T-cell (primary cell): ENCODE results near the gene EMP3. TPM values are rescaled to one million over a fixed set of nuclear protein-coding genes. Genes with fewer than 3 reads are reported as not detected.

ENCODE experiments used
- ATAC-seq, 4 experiments: fragments of 200-7000 bp in 3 of 4; fragments of 150-1000 bp in 1 of 4; cut with Tn5 transposase; replicated peaks in 1 of 4; 1 replicate in 3 of 4; 2 replicates in 1 of 4; pipeline ENCODE4 v1.10.0; 2021; ENCODE audit warnings: moderate library complexity in 3 of 4, mild to moderate bottlenecking in 2 of 4, moderate number of reproducible peaks in 1 of 4
- CTCF ChIA-PET, 2 donors: fragments of 300-600 bp; sonication (Branson Sonifier 250); formaldehyde crosslinking; loops; one replicate each; lab custom pipeline; 2022; ENCODE audit warnings: antibody characterized with exemption in 2 of 2; lab: Charles Lee
- POLR2A ChIA-PET, 2 donors: fragments of 300-600 bp; sonication (Branson Sonifier 250); formaldehyde crosslinking; loops; one replicate each; lab custom pipeline; 2022; ENCODE audit warnings: antibody characterized with exemption in 2 of 2; lab: Charles Lee
- DNase-seq, 35 experiments: peaks; one replicate each; pipeline versions ENCODE4 v3.0.0 to v3.0.0-alpha.2; 2013 to 2023
- H3K27ac ChIP-seq: one replicate; pipeline ENCODE4 v1.5.1; 2013; ENCODE audit warnings: low read length
- H3K27me3 ChIP-seq, 2 experiments: replicated peaks in 1 of 2; 1 replicate in 1 of 2; 2 replicates in 1 of 2; pipeline versions ENCODE4 v1.6.1 to v1.7.0; 2013; ENCODE audit warnings: low read length in 1 of 2, mixed read lengths in 1 of 2; ENCODE audit not compliant: control insufficient read depth in 2 of 2, insufficient read depth in 2 of 2; ENCODE audit errors: extremely low read depth in 1 of 2
- H3K36me3 ChIP-seq, 2 donors: 1 replicate in 1 of 2; 2 replicates in 1 of 2; pipeline versions ENCODE4 v1.6.1 to v1.7.0; 2013; ENCODE audit warnings: low read length in 1 of 2; ENCODE audit not compliant: control insufficient read depth in 2 of 2, insufficient read depth in 1 of 2; ENCODE audit errors: extremely low read depth in 1 of 2
- H3K4me1 ChIP-seq, 2 experiments: 1 replicate in 1 of 2; 2 replicates in 1 of 2; pipeline versions ENCODE4 v1.6.1 to v1.7.0; 2013; ENCODE audit warnings: low read length in 2 of 2, mixed read lengths in 1 of 2; ENCODE audit not compliant: insufficient read depth in 2 of 2, control insufficient read depth in 1 of 2; ENCODE audit errors: extremely low read depth in 1 of 2
- H3K4me3 ChIP-seq, 2 donors: 1 replicate in 1 of 2; 2 replicates in 1 of 2; pipeline versions ENCODE4 v1.5.1 to v1.7.0; 2013; ENCODE audit warnings: mild to moderate bottlenecking in 2 of 2, low read length in 1 of 2, moderate library complexity in 1 of 2; ENCODE audit not compliant: control insufficient read depth in 1 of 2; ENCODE audit errors: extremely low read depth in 1 of 2
- H3K9me3 ChIP-seq: 2 replicates; pipeline ENCODE4 v1.7.0; 2013
- H3K27ac Mint-ChIP-seq, 2 donors: one replicate each; pipeline ENCODE4 v1.8.0; 2020 to 2021; ENCODE audit warnings: mild to moderate bottlenecking in 2 of 2, mixed read lengths in 2 of 2
- H3K27me3 Mint-ChIP-seq, 2 donors: one replicate each; pipeline ENCODE4 v1.8.0; 2021 to 2022; ENCODE audit warnings: mixed read lengths in 2 of 2
- H3K36me3 Mint-ChIP-seq: one replicate; pipeline ENCODE4 v1.8.0; 2021; ENCODE audit warnings: mixed read lengths
- H3K4me1 Mint-ChIP-seq, 3 donors: one replicate each; pipeline ENCODE4 v1.8.0; 2020 to 2022; ENCODE audit warnings: mixed read lengths in 3 of 3, mild to moderate bottlenecking in 1 of 3
- H3K4me3 Mint-ChIP-seq, 3 donors: one replicate each; pipeline ENCODE4 v1.8.0; 2020 to 2022; ENCODE audit warnings: mild to moderate bottlenecking in 3 of 3, mixed read lengths in 3 of 3, moderate library complexity in 3 of 3
- H3K9me3 Mint-ChIP-seq, 3 donors: one replicate each; pipeline ENCODE4 v1.8.0; 2020 to 2022; ENCODE audit warnings: mixed read lengths in 3 of 3
- WGBS: methylation state at CpG from one replicate; pipeline ENCODE4 v1.1.5; 2013; ENCODE audit warnings: missing lambda C conversion rate; ENCODE audit not compliant: insufficient coverage; 5-methylcytosine and 5-hydroxymethylcytosine counted together
- total RNA-seq, 35 experiments: library from RNA in 6 of 35; stranded (reverse) in 6 of 35; fragments of 120-200 nt in 1 of 35; gene quantifications; one replicate each; pipeline versions ENCODE4 v1.2.1 to v1.2.4 and lab custom pipeline; 2013 to 2026

The EMP3 gene
- total RNA-seq, 5 donors from 2014 or later (not counting 1 experiment from before 2014, with no cell fraction given), result 180 to 373 (median 361) TPM

DNA sequence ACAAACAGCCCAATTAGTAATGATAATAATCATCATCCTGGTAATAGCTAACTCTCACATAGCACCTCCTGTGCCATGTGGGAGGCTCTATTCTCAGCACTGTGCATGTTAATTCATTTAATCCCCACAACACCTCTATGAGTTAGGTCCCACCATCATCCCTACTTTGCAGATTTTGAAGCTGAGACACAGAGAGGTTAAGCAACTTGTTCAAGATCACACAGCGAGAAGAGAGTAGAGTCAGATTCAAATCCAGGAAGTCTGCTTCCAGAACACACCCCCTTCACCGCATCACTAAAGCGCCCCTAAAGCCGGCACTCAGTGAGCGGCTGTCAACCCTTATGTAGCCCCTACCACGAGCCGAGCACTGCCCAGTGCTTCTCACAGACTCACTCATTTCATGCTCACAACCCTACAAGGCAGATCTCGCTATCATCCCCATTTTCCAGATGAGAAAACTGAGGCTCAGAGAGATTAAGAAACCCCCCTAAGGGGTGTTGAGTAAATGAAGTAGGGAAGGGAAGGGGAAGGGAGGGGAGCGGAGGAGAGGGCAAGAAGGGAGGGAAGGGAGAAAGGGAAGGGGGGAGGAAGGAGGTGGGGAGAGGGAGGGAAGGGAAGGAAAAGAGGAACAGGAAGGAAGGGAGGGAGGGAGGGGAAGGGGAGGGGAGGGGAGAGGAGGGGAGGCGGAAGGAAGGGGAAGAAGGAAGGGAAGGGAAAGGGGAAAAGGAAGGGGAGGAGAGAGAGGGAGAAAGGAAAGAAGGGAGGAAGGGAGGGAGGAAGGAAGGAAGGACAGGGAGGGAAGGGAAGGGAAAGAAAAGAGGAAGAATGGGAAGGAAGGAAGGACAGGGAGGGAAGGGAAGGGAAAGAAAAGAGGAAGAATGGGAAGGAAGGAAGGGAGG, 16.4 kb downstream of the EMP3 start:
- Mint-ChIP-seq H3K9me3 (no peaks in the 10 kb centered on the region), H3K36me3 (peaks cover 7% of the 10 kb centered on the region), H3K4me3 (no peak overlapping the region), H3K27me3 (no peaks in the 10 kb centered on the region), H3K27ac (no peak overlapping the region), H3K4me1 (no peaks in the 10 kb centered on the region)
- 98% methylated on average over 9 of the region's 10 CpGs for WGBS
- Histone ChIP-seq H3K27ac (no peak overlapping the region), H3K4me3 (no peak overlapping the region), H3K4me1 (no peaks in the 10 kb centered on the region), H3K36me3 (peaks cover 0 to 9% of the 10 kb centered on the region in 2 donors), H3K9me3 (no peaks in the 10 kb centered on the region), H3K27me3 (no peaks in the 10 kb centered on the region)
- CTCF ChIA-PET, result interaction anchor here (0.5 to 0.6 kb wide), 2 partner anchors 67 to 222 kb away, joined by 3 to 10 read pairs; no protein-coding TSS in a partner anchor
- ATAC-seq (no peak), DNase-seq (no peak)
- POLR2A ChIA-PET, result no interaction called here

DNA sequence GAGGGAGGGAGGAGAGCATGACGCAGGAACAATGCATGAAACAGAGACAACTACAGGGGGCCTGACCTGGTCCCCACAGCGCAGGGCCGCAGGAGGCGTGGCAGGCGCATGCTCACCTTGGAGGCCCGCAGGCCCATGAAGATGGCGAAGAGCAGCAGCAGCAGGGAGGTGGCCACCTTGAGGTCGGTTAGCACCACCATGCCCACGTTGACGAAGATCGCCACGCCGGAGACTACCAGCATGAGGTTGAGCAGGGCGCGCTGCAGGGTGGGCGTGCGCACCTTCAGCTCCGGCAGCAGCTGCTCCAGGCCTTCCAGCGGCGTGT, 17.0 kb downstream of the EMP3 start:
- H3K4me1 ChIP-seq, result no peaks in the 10 kb centered on the region
- WGBS, result 94% methylated on average over 20 of the region's 20 CpGs
- no peaks in the 10 kb centered on the region for H3K27me3 ChIP-seq
- Mint-ChIP-seq H3K27ac (no peak overlapping the region), H3K4me1 (no peaks in the 10 kb centered on the region), H3K36me3 (peaks cover 7% of the 10 kb centered on the region), H3K4me3 (no peak overlapping the region), H3K9me3 (no peaks in the 10 kb centered on the region), H3K27me3 (no peaks in the 10 kb centered on the region)
- peaks cover 0 to 9% of the 10 kb centered on the region in 2 donors for H3K36me3 ChIP-seq
- DNase-seq, result no peak
- no peaks in the 10 kb centered on the region for H3K9me3 ChIP-seq
- H3K27ac ChIP-seq, result no peak overlapping the region
- H3K4me3 ChIP-seq, result no peak overlapping the region
- CTCF ChIA-PET, result no interaction called here
- ATAC-seq, result no peak
- POLR2A ChIA-PET, result no interaction called here

DNA sequence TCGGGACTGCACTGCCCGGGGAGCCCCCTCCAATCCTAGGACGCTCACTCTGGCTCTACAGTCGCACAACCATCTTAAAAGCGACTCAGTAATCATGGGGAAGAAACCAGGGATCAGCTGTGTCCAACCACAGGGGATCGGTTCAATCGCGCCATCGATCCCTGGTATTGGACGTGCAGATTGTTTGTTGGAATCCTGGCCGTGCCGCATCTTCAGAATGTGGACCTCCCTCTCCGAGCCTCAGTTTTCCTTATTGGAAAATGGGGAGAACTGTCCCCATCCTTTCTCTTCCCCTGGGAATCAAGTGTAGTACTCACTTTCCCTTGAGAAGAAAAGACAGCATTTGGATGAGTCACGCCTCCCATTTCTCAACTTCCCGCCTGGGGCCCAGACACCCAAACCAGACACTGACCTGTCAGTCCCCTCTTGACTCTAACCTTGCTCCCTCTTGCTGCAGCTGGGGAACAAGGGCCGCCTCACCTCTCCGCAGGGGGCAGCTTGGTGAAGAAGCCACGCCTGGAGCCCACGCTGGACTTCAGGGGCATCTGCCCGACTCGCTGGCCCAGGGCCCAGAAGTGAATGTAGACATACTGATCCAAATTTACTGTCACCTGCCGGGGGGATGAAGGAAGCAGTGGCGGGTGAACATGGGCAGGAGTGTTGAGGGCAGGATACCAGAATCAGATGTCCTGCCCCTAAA, 17.6 kb downstream of the EMP3 start:
- ChIA-PET CTCF (no interaction called here), POLR2A (no interaction called here)
- no peaks in the 10 kb centered on the region for H3K9me3 ChIP-seq
- no peak overlapping the region for H3K4me3 ChIP-seq
- no peaks in the 10 kb centered on the region for H3K4me1 ChIP-seq
- Mint-ChIP-seq H3K4me1 (no peaks in the 10 kb centered on the region), H3K27ac (no peak overlapping the region), H3K9me3 (no peaks in the 10 kb centered on the region), H3K4me3 (no peak overlapping the region), H3K27me3 (no peaks in the 10 kb centered on the region), H3K36me3 (peaks cover 7% of the 10 kb centered on the region)
- DNase-seq (no peak), ATAC-seq (no peak)
- peaks cover 0 to 9% of the 10 kb centered on the region in 2 donors for H3K36me3 ChIP-seq
- no peaks in the 10 kb centered on the region for H3K27me3 ChIP-seq
- 96% methylated on average over 5 of the region's 23 CpGs for WGBS
- no peak overlapping the region for H3K27ac ChIP-seq

GRCh38 chr19:48344892-48345291, 19.5 kb downstream of the EMP3 start:
- 94% methylated on average over 4 of the region's 6 CpGs for WGBS

DNA sequence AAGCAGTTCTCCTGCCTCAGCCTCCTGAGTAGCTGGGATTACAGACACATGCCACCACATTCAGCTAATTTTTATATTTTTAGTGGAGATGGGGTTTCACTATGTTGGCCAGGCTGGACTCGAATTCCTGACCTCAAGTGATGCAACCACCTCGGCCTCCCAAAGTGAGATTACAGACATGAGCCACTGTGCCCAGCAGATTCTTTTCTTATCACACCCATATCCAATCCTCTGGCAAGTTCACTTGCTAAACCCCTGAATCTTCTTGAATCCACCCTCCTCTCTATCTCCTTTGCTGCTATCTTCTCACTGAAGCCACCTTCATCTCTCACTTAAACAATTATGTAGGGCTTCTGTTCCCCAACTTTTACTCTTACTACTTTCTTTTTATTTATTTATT, 20.8 kb downstream of the EMP3 start:
- no peaks in the 10 kb centered on the region for H3K27me3 ChIP-seq
- no peak for ATAC-seq
- H3K27ac ChIP-seq, result no peak overlapping the region
- 100% methylated on average over 1 of the region's 2 CpGs for WGBS
- Mint-ChIP-seq H3K4me3 (no peak overlapping the region), H3K36me3 (peaks cover 13% of the 10 kb centered on the region), H3K27ac (peak overlapping the region in 1 of 2 donors; percentile 48), H3K4me1 (peaks cover 0 to 2% (median 2%) of the 10 kb centered on the region in 3 donors), H3K27me3 (no peaks in the 10 kb centered on the region), H3K9me3 (no peaks in the 10 kb centered on the region)
- ChIA-PET CTCF (interaction anchor here in 1 of 2 donors (0.8 kb wide), 1 partner anchor 32 kb away, joined by 3 read pairs; no protein-coding TSS in a partner anchor), POLR2A (no interaction called here)
- no peak overlapping the region for H3K4me3 ChIP-seq
- no peak for DNase-seq
- no peaks in the 10 kb centered on the region for H3K9me3 ChIP-seq
- H3K36me3 ChIP-seq, result peaks cover 0 to 9% of the 10 kb centered on the region in 2 donors
- peaks cover 0 to 3% of the 10 kb centered on the region in 2 experiments for H3K4me1 ChIP-seq

More at GRCh38 chr19:48344892-48345291, 19.5 kb downstream of the EMP3 start:
- no peak for DNase-seq
- no peaks in the 10 kb centered on the region for H3K27me3 ChIP-seq
- H3K27me3 Mint-ChIP-seq, result no peaks in the 10 kb centered on the region
- H3K9me3 Mint-ChIP-seq, result no peaks in the 10 kb centered on the region
- H3K36me3 ChIP-seq, result peaks cover 0 to 9% of the 10 kb centered on the region in 2 donors
- H3K4me3 ChIP-seq, result no peak overlapping the region
- ChIA-PET CTCF (no interaction called here), POLR2A (no interaction called here)
- ATAC-seq, result no peak
- no peaks in the 10 kb centered on the region for H3K4me1 ChIP-seq
- H3K4me1 Mint-ChIP-seq, result no peaks in the 10 kb centered on the region
- H3K4me3 Mint-ChIP-seq, result no peak overlapping the region
- no peak overlapping the region for H3K27ac ChIP-seq
- no peaks in the 10 kb centered on the region for H3K9me3 ChIP-seq
- H3K27ac Mint-ChIP-seq, result no peak overlapping the region
- peaks cover 11% of the 10 kb centered on the region for H3K36me3 Mint-ChIP-seq

DNA sequence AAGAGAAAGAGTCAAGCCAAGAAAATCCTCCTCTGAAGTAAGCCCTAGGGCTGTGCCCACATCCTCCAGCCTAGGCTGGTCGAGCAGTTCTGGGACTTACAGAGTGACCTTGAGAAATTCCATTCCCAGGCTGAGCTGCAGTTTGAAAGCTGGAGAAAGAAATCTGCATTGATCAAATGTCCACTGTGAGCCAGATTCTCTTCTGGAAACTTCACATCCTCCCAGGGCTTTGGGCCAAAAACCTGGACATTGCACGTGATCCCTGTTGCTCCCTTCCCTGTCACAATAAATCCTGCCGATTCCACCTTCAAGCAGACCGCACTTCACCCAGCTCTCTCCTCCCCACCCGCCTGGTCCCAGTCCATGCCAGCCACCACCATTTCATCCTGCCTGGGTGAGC, 22.7 kb downstream of the EMP3 start:
- no peaks in the 10 kb centered on the region for H3K27me3 Mint-ChIP-seq
- WGBS, result 90% methylated on average over 5 of the region's 5 CpGs
- H3K36me3 Mint-ChIP-seq, result peaks cover 10% of the 10 kb centered on the region
- Histone ChIP-seq H3K27me3 (no peaks in the 10 kb centered on the region), H3K27ac (no peak overlapping the region), H3K4me1 (peaks cover 0 to 6% of the 10 kb centered on the region in 2 experiments), H3K4me3 (no peak overlapping the region), H3K9me3 (no peaks in the 10 kb centered on the region), H3K36me3 (peaks cover 0 to 3% of the 10 kb centered on the region in 2 donors)
- H3K9me3 Mint-ChIP-seq, result no peaks in the 10 kb centered on the region
- ChIA-PET CTCF (interaction anchor here in 1 of 2 donors (0.6 kb wide), 1 partner anchor 14 kb away, joined by 3 read pairs; no protein-coding TSS in a partner anchor), POLR2A (no interaction called here)
- no peak overlapping the region for H3K4me3 Mint-ChIP-seq
- H3K27ac Mint-ChIP-seq, result no peak overlapping the region
- DNase-seq (no peak), ATAC-seq (no peak)
- H3K4me1 Mint-ChIP-seq, result peaks cover 0 to 7% (median 2%) of the 10 kb centered on the region in 3 donors
